GM12872 (cell line): ENCODE measurements around the gene VEZF1.

ENCODE experiments used
- CTCF ChIP-seq: IDR thresholded peaks from 3 replicates; pipeline ENCODE4 v1.5.1; 2011; ENCODE audit warnings: low read depth, mild to moderate bottlenecking, low read length, moderate library complexity; ENCODE audit not compliant: insufficient read depth

Gene VEZF1

GRCh38 chr17:57975044-57975443 lies 13.0 kb downstream of the VEZF1 start:
- no peak for TF ChIP-seq CTCF

- no peak for TF ChIP-seq CTCF
Measured at GRCh38 chr17:57972151-57972550, 15.9 kb downstream of the VEZF1 start.

- no peak for TF ChIP-seq CTCF
Measured at GRCh38 chr17:57971572-57971971, 16.5 kb downstream of the VEZF1 start.

- no peak for TF ChIP-seq CTCF
Measured at GRCh38 chr17:57970710-57971109, 17.3 kb downstream of the VEZF1 start.

- TF ChIP-seq CTCF = no peak
Measured at GRCh38 chr17:57968456-57968855, 19.6 kb downstream of the VEZF1 start.

GRCh38 chr17:57966875-57967274 lies 21.2 kb downstream of the VEZF1 start:
- no peak for TF ChIP-seq CTCF

GRCh38 chr17:57966246-57966645 lies 21.8 kb downstream of the VEZF1 start:
- TF ChIP-seq CTCF = no peak
